ENCODE results near the gene DNMT3L.
"Not testable (repeated sequence)": the region's sequence is repeated elsewhere in the genome, so short reads cannot be mapped to it uniquely, and the experiment has no call there.

DNMT3L gene

DNA sequence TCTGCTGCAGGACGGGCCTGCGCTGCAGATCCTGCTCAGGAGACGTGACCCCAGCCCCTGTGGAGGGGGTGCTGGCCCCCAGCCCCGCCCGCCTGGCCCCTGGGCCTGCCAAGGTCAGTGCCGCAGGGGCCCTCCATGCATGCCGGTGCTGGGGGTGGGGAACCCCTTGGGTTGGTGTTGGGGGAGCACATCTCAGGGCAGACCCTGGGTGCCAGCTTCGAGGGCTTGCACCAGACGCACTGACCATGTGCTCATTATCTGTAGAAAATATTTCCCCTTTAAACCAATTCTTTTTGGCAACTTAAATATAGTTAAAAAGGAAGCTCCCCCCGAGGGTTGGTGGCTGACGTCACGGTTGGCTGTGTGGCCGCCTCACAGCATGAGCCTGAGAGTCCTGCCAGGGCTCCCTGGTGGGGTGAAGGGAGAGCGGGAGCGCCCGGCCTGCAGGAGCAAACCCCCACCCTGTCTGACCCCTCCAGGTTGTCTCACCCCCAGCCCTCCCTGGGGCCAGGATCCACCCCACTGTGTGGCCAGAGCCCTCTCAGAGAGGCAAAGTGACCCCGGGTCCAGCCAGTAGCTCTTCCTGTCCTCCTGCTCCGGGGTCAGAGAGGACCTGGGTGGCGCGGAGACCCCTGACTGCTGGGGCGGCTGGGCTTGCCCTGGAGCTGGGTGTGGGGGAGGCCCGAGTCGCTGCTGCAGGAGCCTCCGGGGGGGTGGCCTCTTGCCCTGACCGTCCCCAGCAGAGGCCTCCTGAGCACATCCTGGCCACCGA is 32.9 kb upstream of the DNMT3L start:
- DNase-seq: no peak

DNA sequence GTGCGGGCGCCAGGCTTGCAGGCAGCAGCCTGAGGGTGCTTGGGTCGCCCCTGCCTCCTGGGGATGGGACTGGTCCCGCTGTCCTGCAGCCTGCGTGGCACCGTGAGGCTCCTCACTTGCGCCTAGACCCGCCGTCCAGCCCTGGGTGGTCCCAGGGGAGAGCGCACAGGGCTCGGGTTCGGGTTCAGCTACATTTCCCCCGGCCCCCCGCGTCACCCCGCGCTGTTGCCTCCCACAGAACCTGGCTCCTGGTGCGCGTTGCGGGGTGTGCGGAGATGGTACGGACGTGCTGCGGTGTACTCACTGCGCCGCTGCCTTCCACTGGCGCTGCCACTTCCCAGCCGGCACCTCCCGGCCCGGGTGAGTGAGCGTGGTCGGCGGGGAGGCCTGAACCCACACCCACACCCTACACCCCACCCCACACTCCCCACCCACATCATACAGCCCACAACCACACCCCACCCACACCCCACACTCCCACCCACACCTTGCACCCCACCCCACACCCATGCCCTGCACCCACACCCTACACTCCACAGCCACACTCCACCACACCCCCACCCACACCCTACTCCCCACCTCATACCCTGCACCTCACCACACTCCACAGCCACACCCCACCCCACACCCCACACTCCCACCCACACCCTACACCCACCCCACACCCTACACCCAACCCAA is 32.0 kb upstream of the DNMT3L start:
- DNase-seq: no peak

DNA sequence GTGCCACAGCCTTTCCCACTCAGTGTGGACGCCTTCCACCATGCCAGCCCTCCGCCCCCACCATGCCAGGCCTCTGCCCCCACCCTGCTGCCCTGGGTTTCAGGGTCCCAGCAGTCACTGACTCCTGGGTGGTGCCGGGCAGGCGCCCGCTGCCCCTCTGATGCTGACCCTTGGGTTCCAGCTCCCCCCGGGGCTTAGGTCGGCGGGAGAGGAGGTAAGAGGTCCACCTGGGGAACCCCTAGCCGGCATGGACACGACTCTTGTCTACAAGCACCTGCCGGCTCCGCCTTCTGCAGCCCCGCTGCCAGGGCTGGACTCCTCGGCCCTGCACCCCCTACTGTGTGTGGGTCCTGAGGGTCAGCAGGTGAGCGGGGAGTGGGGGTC is 31.1 kb upstream of the DNMT3L start:
- no peak for DNase-seq

DNA sequence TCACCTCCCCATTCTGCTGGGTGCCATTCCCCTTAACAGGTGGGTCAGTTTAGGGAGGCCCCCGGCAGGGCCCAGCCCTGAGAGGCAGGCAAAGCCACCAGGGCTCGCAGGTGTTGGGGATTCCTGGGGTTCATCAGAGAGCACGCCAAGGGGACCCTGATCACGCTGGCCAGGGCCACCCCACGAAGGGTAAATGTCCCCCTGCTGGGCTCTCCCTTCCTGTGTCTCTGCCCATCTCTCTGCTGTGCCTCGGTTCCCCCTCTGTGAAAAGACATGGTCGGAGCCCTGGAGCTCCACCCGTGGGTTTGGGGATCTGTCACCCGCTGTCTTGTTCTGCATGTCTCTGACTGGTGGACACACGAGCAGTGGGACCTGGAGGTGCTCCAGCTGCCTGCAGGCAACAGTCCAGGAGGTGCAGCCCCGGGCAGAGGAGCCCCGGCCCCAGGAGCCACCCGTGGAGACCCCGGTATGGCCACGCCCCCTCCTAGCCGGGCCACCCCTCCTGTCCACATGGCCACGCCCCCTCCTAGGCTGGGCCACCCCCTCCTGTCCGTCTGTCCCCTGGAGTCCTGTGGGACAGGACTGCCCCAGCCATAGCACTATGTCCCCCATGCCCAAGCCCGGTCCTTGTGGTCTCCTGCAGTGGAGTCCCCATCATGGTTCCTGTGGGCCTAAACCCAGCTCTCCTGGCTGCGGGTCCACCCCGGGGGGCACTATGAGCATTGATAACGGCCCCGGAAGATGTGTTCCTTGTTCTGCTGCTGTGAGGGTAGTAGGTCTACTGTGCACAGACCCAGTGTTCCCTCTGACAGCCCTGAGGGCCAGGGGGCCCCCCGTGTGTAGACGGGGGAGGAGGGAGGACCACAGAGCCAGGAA is 30.5 kb upstream of the DNMT3L start:
- peak in 1 of 2 experiments; percentile 25 for DNase-seq

DNA sequence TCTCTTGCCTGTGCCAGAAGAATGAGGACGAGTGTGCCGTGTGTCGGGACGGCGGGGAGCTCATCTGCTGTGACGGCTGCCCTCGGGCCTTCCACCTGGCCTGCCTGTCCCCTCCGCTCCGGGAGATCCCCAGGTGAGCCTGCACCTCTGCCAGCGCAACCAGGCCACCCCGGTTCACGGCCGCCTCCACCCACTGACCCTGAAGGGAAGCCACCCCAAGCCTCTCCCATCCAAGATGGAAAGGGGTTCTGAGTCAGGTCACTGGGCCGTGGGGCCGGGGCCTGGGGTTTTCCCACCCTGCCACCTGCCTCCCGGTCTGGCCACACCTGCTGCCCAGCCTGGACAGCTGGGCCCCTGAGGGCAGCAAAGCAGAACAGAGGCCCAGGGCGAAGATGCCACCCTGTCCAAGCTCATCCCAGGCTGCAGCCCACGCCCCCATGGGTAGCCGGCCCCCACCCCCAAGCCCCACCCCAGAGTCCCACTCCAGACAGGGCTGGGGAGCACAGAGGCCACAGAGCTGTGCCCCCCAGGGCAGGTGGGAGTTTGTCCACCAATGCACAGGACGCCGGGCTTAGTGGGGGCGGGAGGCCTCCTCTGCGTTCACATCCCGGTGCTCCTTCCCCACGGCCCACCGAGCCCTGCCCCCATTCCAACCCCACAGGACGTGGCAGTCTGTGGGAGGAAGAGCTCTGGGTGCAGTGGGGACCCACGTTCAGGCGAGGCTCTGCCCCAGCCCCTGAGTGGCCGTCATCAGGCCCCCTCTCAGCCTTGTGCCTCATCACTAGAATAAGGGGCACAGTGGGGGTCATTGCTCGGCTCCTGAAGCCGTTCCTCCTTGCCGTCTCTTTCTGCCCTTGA is 29.6 kb upstream of the DNMT3L start:
- DNase-seq: no peak

DNA sequence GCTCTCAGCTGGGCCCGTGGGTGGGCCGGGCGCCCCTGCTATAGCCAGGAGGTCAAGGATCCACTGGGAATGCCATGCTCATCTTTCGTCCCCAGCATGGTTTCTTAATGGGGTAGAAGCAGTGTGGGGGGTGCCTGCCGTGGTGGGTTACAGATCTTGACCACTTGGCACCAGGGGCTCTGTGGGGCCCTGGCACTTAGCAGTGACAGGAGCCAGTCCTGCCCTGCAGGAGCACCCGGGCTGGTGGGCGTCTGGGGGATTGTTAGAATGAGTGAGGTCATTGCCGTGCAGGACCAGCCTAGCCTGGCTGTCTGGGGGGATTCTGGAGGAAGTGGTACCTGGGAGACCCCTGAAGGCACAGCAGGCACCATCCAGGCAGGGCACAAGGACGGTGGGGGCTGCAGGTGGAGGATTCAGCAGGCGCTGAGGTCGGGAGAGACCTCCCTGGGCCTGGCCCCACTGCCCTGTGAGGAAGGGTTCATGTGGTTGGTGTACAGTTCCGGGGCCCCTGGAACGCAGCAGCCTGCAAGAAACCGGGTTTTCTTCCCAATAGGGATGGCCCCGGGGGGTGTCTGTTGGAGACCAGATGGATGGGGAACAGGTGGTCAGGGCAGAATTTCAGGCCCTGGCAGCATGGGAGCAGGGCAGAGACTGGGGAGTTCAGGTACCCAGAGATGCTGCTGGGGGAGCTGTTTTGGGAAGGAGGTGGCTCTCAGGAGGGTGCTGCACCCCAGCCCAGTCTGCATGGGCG is 28.8 kb upstream of the DNMT3L start:
- DNase-seq: no peak

DNA sequence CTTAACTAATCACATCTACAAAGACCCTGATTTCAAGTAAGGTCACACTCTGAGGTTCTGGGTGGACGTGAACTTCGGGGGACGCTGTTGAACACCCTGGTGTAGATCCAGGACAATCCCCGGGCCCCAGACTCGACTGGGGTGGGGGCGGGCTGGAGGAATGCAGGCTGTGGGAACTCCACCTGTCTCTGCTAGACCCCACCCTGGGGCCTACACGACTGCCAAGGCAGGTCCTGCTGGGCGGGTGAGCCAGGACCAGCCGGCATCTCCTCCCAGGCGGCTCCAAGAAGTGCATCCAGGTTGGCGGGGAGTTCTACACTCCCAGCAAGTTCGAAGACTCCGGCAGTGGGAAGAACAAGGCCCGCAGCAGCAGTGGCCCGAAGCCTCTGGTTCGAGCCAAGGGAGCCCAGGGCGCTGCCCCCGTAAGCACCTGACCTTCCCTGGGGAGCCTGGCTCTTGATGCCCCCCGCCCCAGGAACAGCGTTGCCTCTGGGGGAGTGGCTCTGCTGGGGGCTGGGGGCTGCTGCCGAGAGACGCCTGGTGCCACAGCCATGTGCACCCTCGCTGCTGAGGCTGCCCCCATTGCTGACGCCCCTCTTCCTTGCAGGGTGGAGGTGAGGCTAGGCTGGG is 27.8 kb upstream of the DNMT3L start:
- DNase-seq: no peak

DNA sequence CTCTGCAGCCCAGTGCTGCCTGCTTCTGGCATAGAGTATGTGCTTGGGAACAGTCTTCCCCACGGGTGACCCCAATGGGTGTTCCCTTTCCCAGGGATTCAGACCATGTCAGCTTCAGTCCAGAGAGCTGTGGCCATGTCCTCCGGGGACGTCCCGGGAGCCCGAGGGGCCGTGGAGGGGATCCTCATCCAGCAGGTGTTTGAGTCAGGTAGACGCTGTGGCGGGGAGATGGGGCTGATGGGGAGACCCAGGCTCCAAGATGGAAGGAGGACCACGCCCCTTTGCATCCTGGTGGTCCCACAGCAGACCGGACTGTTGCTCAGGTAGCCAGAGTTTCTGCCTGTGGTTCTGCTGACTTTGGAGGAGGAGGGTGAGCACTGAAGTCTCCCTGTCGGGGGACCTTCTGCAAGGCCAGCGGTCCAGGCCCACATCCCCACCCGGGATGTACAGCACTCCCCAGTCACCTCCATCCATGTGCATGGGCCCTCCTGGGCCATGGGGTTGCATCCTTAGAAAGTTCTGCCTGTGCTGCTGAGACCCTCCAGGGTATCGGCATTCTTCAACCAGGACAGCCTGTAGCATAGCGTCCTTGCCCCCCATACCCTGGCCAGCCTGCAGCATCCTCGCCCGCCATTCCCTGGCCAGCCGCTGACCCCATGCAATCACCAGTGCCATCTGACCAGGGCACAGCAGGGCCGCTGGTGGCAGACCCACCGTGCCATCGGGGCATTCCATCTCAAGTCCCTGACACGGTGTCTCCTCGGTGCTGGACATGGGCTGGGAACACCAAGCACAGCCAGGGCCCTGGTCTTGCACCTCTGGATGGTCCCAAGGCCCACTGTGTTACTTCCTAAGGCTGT is 26.8 kb upstream of the DNMT3L start:
- DNase-seq: no peak

DNA sequence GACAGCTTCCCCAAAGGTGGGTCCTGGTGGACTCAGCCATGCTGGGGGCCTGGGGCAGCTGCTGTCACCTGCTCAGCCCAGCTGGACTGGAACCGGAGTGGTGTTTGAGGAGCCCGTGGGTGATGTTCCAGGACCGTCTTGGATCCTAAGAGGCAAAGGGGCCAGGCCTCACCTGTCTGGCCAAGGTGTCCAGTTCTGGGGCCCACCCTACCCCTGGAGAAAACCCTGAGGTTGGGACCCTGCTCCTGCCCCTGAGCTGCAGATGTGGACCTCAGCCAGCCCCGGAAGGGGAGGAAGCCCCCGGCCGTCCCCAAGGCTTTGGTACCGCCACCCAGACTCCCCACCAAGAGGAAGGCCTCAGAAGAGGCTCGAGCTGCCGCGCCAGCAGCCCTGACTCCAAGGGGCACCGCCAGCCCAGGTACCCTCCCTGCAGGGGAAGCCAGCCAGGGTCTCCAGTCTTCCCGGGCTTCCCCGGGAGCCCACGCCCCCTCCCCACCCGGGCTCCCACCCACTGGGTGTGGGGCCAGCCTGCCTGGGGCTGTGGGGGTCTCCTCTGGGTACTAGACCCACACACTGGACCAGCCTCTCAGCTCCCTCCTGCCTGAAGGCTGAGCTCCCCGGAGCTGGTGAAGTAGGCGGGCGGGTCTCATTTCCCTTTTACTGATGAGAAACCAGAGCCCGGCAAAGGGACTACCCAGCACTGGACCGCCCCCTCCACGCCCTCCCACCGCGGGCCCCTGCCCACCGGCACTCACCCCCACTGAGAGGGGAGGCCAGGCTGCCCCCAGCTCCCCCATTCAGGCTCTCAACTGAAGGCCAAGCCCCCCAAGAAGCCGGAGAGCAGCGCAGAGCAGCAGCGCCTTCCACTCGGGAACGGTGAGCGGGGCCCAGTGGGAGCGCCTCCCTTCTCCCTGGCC is 25.3 kb upstream of the DNMT3L start:
- DNase-seq: no peak

DNA sequence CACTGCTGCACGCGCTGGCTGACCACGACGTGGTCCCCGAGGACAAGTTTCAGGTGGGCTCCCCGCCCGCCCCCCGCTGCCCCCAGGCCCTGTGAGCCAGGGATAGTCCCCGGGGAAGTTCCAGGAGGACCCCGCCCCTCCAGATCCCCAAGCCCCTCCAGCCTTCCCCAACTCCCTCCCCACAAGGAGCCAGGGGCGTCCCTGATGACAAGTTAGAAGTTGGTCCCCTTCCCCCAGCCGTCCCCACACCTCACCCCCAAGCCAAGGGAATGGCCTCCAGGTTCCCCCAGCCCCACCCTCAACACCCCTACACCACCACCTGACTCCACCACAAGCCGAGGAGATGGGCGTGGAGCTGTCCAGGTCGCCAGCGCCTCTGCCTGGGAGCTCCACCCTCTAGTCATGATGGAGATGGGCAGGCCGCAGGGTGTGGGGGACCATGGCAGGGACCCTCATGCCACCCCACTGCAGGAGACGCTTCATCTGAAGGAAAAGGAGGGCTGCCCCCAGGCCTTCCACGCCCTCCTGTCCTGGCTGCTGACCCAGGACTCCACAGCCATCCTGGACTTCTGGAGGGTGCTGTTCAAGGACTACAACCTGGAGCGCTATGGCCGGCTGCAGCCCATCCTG is 24.5 kb upstream of the DNMT3L start:
- DNase-seq: no peak

DNA sequence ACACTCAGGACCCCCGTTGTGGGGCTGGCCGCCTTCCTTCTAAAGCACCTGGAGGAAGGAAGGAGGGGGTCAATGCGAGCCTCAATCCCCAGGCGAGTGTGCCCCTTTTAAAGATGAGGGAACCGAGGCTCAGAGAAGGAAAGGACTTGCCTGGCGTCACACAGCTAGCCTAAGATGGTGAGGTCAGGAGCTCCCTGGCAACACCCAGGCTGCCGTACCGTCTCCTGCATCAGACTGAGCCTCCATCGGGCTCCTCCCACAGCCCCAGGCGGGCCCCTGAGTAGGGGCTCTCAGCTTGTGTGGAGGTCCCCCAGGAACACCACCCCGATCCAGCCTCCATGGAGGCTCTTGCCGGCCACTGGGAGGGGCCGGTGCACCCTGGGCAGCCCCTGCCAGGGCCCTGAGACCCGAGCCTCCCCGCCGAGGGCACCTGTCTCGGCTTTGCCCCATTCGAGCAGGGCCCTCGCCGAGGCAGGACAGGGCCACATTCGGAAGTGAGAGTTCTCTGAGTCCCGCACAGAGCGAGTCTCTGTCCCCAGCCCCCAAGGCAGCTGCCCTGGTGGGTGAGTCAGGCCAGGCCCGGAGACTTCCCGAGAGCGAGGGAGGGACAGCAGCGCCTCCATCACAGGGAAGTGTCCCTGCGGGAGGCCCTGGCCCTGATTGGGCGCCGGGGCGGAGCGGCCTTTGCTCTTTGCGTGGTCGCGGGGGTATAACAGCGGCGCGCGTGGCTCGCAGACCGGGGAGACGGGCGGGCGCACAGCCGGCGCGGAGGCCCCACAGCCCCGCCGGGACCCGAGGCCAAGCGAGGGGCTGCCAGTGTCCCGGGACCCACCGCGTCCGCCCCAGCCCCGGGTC is 23.7 kb upstream of the DNMT3L start, which contains the start of gene AIRE:
TSS of gene AIRE (plus strand) at position 739 of the 855 bp plus-strand sequence. CDS start 131 bp downstream, outside the sequence.
- DNase-seq: no peak

DNA sequence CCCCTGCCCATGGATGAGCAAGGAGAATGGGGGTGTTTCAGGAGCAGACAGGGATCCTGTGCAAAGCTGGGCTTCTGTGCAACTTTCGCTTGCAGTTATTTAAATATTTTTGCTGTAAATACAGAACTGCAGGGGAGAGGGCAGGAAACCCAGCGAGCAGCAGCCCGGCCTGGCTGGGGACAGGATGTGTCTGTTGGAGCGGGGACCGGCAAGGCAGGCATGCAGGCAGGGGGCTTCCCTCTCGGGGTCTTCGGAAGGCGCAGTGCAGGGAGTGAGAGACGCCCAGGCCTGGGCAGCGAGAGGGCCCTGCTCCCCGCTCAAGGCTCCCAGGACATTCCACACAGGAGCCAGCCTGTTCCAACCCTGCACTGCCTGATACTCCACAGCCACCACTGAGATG is 22.3 kb upstream of the DNMT3L start:
- no peak for DNase-seq

DNA sequence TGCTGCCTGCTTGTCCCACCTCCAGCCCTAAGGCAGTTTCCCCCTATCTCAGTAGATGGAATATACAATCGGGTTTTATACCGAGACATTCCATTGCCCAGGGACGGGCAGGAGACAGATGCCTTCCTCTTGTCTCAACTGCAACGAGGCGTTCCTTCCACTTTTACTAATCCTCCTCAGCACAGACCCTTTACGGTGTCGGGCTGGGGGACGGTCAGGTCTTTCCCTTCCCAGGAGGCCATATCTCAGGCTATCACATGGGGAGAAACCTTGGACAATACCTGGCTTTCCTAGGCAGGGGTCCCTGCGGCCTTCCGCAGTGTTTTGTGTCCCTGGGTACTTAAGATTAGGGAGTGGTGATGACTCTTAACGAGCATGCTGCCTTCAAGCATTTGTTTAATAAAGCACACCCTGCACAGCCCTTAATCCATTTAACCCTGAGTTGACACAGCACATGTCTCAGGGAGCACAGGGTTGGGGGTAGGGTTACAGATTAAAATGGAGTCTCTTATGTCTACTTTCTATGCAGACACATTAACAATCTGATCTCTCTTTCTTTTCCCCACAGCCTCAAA is 21.6 kb upstream of the DNMT3L start:
- DNase-seq: not testable (repeated sequence)

DNA sequence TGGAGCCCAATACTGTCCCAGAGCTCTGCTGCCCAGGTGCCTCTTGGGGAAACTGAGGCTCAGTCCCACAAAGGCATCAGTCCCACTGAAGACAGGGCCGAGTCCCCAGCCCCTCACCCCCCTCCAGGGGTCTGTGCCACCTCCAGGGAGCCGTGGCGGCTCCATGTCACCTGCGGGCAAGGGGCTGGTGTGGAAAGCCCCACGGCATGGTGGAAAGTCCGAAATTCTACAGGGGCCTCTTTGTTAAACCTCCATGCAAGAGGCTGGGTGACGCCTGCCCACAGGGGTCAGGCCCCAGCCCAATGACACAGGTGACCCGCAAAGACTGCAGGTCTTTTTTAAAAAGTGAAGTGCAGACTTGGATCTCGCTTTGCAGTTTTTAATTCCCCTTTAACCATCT is 20.7 kb upstream of the DNMT3L start:
- no peak for DNase-seq

DNA sequence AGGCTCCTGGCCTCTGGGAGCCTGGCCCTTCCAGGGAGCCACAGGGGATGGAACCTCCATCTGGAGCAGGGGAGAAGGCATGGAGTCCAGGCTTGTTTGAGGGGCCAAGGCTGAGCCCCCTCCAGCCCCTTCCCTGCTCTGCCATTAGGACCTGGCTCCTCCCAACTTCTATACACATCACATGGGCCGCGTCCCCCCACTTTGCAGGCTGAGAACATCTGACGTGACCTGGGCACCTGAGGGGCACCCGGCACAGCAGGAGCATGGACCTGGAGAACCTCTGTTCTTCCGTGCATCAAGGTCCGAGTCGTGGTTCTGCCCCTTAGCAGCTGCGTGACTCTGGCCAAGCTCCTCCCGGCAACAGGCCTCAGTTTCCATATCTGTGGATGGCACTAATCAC is 20.1 kb upstream of the DNMT3L start:
- DNase-seq: no peak

DNA sequence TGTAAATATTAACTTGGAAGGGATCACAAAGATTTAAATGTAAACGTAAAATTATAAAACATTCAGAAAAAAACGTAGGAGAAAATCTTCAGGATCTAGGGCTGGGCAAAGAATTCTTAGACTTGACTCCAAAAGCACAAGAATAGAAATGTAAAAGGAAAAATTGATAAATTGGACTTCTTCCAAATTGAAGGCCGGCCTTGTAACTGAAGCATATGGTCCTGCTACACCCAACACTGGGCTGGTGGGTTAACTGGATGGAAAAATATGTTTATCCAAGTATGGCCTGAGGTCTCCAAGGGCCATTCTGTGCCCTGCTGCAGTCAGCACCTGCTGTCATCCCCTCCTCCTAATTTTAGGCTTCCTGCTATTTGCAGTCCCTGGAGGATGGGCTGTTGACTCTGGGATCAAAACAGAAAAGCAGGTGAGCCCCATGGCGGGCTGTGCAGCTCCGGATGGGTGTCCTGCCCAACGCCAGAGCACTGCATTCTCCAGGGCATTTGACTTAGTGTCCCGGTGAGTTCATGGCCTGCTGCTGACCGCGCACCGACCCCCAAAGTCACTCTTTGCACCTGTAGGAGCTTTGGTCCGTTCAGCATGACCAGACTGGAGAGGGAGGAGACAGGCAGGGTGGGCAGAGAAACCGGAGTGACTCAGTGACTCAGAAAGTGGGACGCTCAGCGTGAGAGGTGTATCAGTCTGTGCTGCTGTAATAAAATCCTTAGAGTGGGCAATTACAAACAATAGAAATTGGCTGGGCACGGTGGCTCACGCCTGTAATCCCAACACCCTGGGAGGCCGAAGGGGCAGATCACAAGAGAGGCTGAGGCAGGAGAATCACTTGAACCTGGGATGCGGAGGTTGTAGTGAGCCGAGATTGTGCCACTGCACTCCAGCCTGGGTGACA is 17.9 kb upstream of the DNMT3L start:
- no peak for DNase-seq

Data from NCI-H526 (cell line).